ENCODE measurements around the gene PCDHB2. TPM values are rescaled to one million over a fixed set of nuclear protein-coding genes. Genes with fewer than 3 reads are reported as not detected.

PCDHB2 gene
- total and polyA plus RNA-seq, 2 of the 8 experiments (the other 6 are each of a cell fraction or from before 2014, with no cell fraction given): 28.8 to 29.2 TPM

- H3K4me3 ChIP-seq (ENCODE audit: extremely low read depth in 1 of 4, insufficient read depth in 2 of 4, low read depth in 3 of 4, low read length in 4 of 4): peak within 1 kb of the TSS in 3 of 4 experiments; percentile 8 to 39 (median 32); a peak in 4 of 8 replicates
- H3K4me1 ChIP-seq (replicated peaks in 1 of 4; ENCODE audit: control insufficient read depth in 3 of 4, insufficient read depth in 4 of 4, low read length in 3 of 4): no peaks in the 10 kb centered on the region; a peak in 4 of 7 replicates
- ChIA-PET CTCF (ENCODE audit: partially characterized antibody) (interaction anchor here (0.7 to 1.6 kb wide), 15 partner anchors 9 to 225 kb away, joined by 3 to 15 read pairs (median 4); partner anchors contain the start of genes PCDHB16, PCDHB4, PCDHB5 and PCDHB6), POLR2A (ENCODE audit: partially characterized antibody) (interaction anchor here (0.7 to 1.5 kb wide), 3 partner anchors 10 to 25 kb away, joined by 3 to 4 read pairs (median 3); no protein-coding TSS in a partner anchor)
- WGBS, 2 experiments (ENCODE audit: extremely low coverage in 1 of 2, insufficient coverage in 1 of 2, insufficient read length in 1 of 2, insufficient replicate concordance in 2 of 2, low coverage in 1 of 2, low lambda C conversion rate in 2 of 2, missing lambda C conversion rate in 1 of 2): 52% methylated on average over 19 of the region's 19 CpGs; no CpG with 5 or more reads in 1 of the 2 experiments
- peak within 1 kb of the TSS; percentile 92; the same call in 1 of the 2 replicates for H4K8ac ChIP-seq (ENCODE audit: extremely low read depth, insufficient read depth, low read length)
- peaks cover 0 to 16% of the 10 kb centered on the region in 2 experiments; a peak in 3 of 4 replicates for H3K79me2 ChIP-seq (ENCODE audit: control insufficient read depth in 1 of 2, insufficient read depth in 2 of 2, low read length in 2 of 2)
- H2AK5ac ChIP-seq (ENCODE audit: low read depth, low read length): no peak within 1 kb of the TSS
- no peak within 1 kb of the TSS; the same call in 1 of the 2 replicates for H2BK5ac ChIP-seq (ENCODE audit: low read depth, low read length)
- DNase-seq (ENCODE audit: low read depth in 1 of 2, low spot score in 2 of 2): peak; percentile 51 to 87
- H4K91ac ChIP-seq (replicated peaks; ENCODE audit: insufficient read length, low read length): no peak within 1 kb of the TSS
- H3K18ac ChIP-seq (ENCODE audit: extremely low read depth, low read length): no peak within 1 kb of the TSS
- no peak within 1 kb of the TSS for H4K5ac ChIP-seq (ENCODE audit: insufficient read length, low read depth, low read length)
- no peak within 1 kb of the TSS for H3K56ac ChIP-seq (replicated peaks; ENCODE audit: insufficient read length, low read depth, low read length)
- peak within 1 kb of the TSS; percentile 89 for H2AFZ ChIP-seq (ENCODE audit: low read length)
- peak; percentile 95 for FAIRE-seq
- no peak within 1 kb of the TSS for H3K27ac ChIP-seq (ENCODE audit: low read depth, low read length)
- no peaks in the 10 kb centered on the region for H3K79me1 ChIP-seq (ENCODE audit: low read depth, low read length)
- H2BK12ac ChIP-seq (ENCODE audit: low read depth, low read length): no peak within 1 kb of the TSS
- peak within 1 kb of the TSS in 2 of 4 experiments; percentile 33 to 42; a peak in 2 of 7 replicates for H3K9ac ChIP-seq (replicated peaks in 1 of 4; ENCODE audit: extremely low read depth in 1 of 4, low read depth in 3 of 4, low read length in 3 of 4)
- no peak within 1 kb of the TSS for H3K14ac ChIP-seq (ENCODE audit: insufficient read length)
- peaks cover 0 to 7% of the 10 kb centered on the region in 2 experiments; a peak in 1 of 4 replicates for H3K9me3 ChIP-seq (ENCODE audit: insufficient read depth in 2 of 2, low read depth in 1 of 2, low read length in 1 of 2)
- H4K20me1 ChIP-seq (replicated peaks in 1 of 2; ENCODE audit: control insufficient read depth in 1 of 2, insufficient read depth in 2 of 2, low read length in 2 of 2): no peaks in the 10 kb centered on the region
- no peak within 1 kb of the TSS for H2BK120ac ChIP-seq (replicated peaks; ENCODE audit: low read depth, low read length)
- H3K36me3 ChIP-seq (ENCODE audit: control insufficient read depth in 2 of 4, insufficient read depth in 4 of 4, low read length in 3 of 4): peaks cover 0 to 25% (median 3%) of the 10 kb centered on the region in 4 experiments; a peak in 3 of 8 replicates
- H3K4me2 ChIP-seq (ENCODE audit: insufficient read depth in 1 of 2, low read depth in 2 of 2, low read length in 2 of 2): peak within 1 kb of the TSS; percentile 53 to 56
- peaks cover under 1% of the 10 kb centered on the region for H3K23me2 ChIP-seq (ENCODE audit: low read depth, low read length)
- no peak within 1 kb of the TSS for H3K23ac ChIP-seq (ENCODE audit: insufficient read length)
- H2BK15ac ChIP-seq (ENCODE audit: low read length): no peak within 1 kb of the TSS
- H2BK20ac ChIP-seq (ENCODE audit: low read length): no peak within 1 kb of the TSS
- H3K4ac ChIP-seq (replicated peaks; ENCODE audit: insufficient read length, low read depth, low read length): no peak within 1 kb of the TSS
- H3K27me3 ChIP-seq (replicated peaks in 1 of 4; ENCODE audit: control insufficient read depth in 3 of 4, extremely low read depth in 1 of 4, insufficient read depth in 3 of 4, low read length in 3 of 4): no peaks in the 10 kb centered on the region
- TF ChIP-seq CTCF (IDR thresholded peaks at IDR 0.05; ENCODE audit: control extremely low read depth in 1 of 3, insufficient read depth in 1 of 3, low read depth in 1 of 3, low read length in 3 of 3) (peak; percentile 65 to 82 (median 66)), SRF (IDR thresholded peaks at IDR 0.05; ENCODE audit: low read depth, low read length) (no peak), GTF2F1 (IDR thresholded peaks at IDR 0.05; ENCODE audit: borderline replicate concordance, low read depth, low read length) (no peak), MAX (IDR thresholded peaks at IDR 0.05) (peak; percentile 59; the same call in 1 of the 2 replicates), E2F6 (IDR thresholded peaks at IDR 0.05) (peak; percentile 33; the same call in 1 of the 2 replicates), RAD21 (IDR thresholded peaks at IDR 0.05 in 1 of 2, conservative IDR thresholded peaks at IDR 0.05 in 1 of 2; ENCODE audit: low read depth in 2 of 2, low read length in 2 of 2) (peak; percentile 69 to 72), CTBP2 (IDR thresholded peaks at IDR 0.05; ENCODE audit: borderline replicate concordance, insufficient read depth, insufficient read length, low read length) (no peak)
Measured at GRCh38 chr5:141100243-141100805, 5.9 kb downstream of the PCDHB2 start, which contains the start of gene PCDHB3. TSS of gene PCDHB3 (plus strand) at chr5:141100473. CDS start at chr5:141100650, 177 bp downstream.
